Transverse colon (tissue), 4 donors: ENCODE results near the gene FLT1. TPM values are rescaled to one million over a fixed set of nuclear protein-coding genes. Genes with fewer than 3 reads are reported as not detected.

Experiments used
- DNase-seq: peaks from one replicate; pipeline ENCODE4 v3.0.0-alpha.2; 2019
- H3K27ac ChIP-seq, 4 donors: fragments of 200-600 bp; sonication (generic); 2 replicates each; pipeline ENCODE4 v1.5.1; 2016 to 2018; ENCODE audit warnings: inconsistent platforms in 4 of 4
- H3K27me3 ChIP-seq: fragments of 200-600 bp; sonication (generic); 2 replicates; pipeline ENCODE4 v1.5.1; 2017; ENCODE audit warnings: inconsistent platforms
- H3K36me3 ChIP-seq, 4 donors: fragments of 200-600 bp; sonication (generic); 2 replicates each; pipeline ENCODE4 v1.5.1; 2017 to 2019; ENCODE audit warnings: inconsistent platforms in 4 of 4
- H3K4me1 ChIP-seq, 4 donors: fragments of 200-600 bp; sonication (generic); 2 replicates each; pipeline ENCODE4 v1.5.1; 2017 to 2020; ENCODE audit warnings: inconsistent platforms in 4 of 4
- H3K4me3 ChIP-seq, 4 donors: fragments of 200-600 bp; sonication (generic); 1 replicate in 1 of 4; 2 replicates in 3 of 4; pipeline versions ENCODE4 v1.5.1 to v1.6.1; 2017 to 2019; ENCODE audit warnings: inconsistent platforms in 4 of 4
- H3K9me3 ChIP-seq, 2 donors: fragments of 200-600 bp; sonication (generic); 2 replicates each; pipeline ENCODE4 v1.5.1; 2017 to 2019; ENCODE audit warnings: inconsistent platforms in 2 of 2
- CTCF ChIP-seq, 5 experiments: fragments of 200-600 bp in 3 of 5; fragments of 450-650 bp in 2 of 5; sonication (generic) in 3 of 5; IDR thresholded peaks; 1 replicate in 2 of 5; 2 replicates in 3 of 5; pipeline ENCODE4 v1.5.1; 2016 to 2017; ENCODE audit warnings: antibody characterized with exemption in 5 of 5, inconsistent platforms in 3 of 5, mild to moderate bottlenecking in 2 of 5, moderate library complexity in 1 of 5
- EP300 ChIP-seq: sonication (generic); formaldehyde crosslinking; IDR thresholded peaks from one replicate; pipeline ENCODE4 v1.6.1; 2017; ENCODE audit warnings: antibody characterized with exemption, low read depth
- POLR2A ChIP-seq: fragments of 450-650 bp; IDR thresholded peaks from one replicate; pipeline ENCODE4 v1.6.1; 2016; ENCODE audit warnings: antibody characterized with exemption, mild to moderate bottlenecking, moderate library complexity
- POLR2AphosphoS5 ChIP-seq, 3 donors: sonication (generic); formaldehyde crosslinking; IDR thresholded peaks; one replicate each; pipeline ENCODE4 v1.6.1; 2016; ENCODE audit warnings: antibody characterized with exemption in 3 of 3
- WGBS, 2 donors: methylation state at CpG; one replicate each; pipeline ENCODE4 v1.1.5; 2018; ENCODE audit warnings: low coverage in 1 of 2; 5-methylcytosine and 5-hydroxymethylcytosine counted together
- in situ Hi-C, 4 donors: fragments of 200-750 bp; cut with MboI; loops; one replicate each; pipeline versions ENCODE4 v1.15.0 to v1.15.1; 2017; ENCODE audit warnings: low sequenced_read_pairs in 3 of 4, low pct_ligation_motif_present in 1 of 4, low pct_unique_long_range_greater_than_20kb in 1 of 4
- intact Hi-C: fragments of 100-400 bp; cut with DNase I; formaldehyde crosslinking; loops from one replicate; pipeline ENCODE4 v1.15.1; 2023; ENCODE audit warnings: low total_unique reads
- total RNA-seq, 4 donors: library from RNA; depleted of rRNA; stranded (reverse); fragments of >200 nt; gene quantifications; one replicate each; pipeline ENCODE4 v1.1.0, GENCODE V29; 2016

The FLT1 gene
- total RNA-seq, 4 donors from 2014 or later: 2.6 to 8.4 (median 3.5) TPM

- 64 to 74% methylated on average over 3 of the region's 3 CpGs for WGBS, 2 donors
- intact Hi-C loops (no loop called here), in situ Hi-C loops (no loop called here)
- peaks cover 18% of the 10 kb centered on the region for H3K27me3 ChIP-seq
- H3K36me3 ChIP-seq: no peaks in the 10 kb centered on the region
- TF ChIP-seq POLR2AphosphoS5 (IDR thresholded peaks at IDR 0.05) (no peak), POLR2A (no peak), CTCF (IDR thresholded peaks at IDR 0.05) (no peak)
- no peak overlapping the region for H3K27ac ChIP-seq
- no peaks in the 10 kb centered on the region for H3K4me1 ChIP-seq
- no peak overlapping the region for H3K4me3 ChIP-seq
- H3K9me3 ChIP-seq: no peaks in the 10 kb centered on the region
- no peak for DNase-seq
These were observed 16.8 kb downstream of the FLT1 start for GRCh38 chr13:28478127-28478526.

GRCh38 chr13:28477709-28477973 lies 17.3 kb downstream of the FLT1 start:
- no peaks in the 10 kb centered on the region for H3K4me1 ChIP-seq
- intact Hi-C loops: no loop called here
- no peak for TF ChIP-seq POLR2AphosphoS5 (IDR thresholded peaks at IDR 0.05)
- TF ChIP-seq CTCF (IDR thresholded peaks at IDR 0.05): no peak
- TF ChIP-seq EP300: no peak
- no peak overlapping the region for H3K27ac ChIP-seq
- no peaks in the 10 kb centered on the region for H3K36me3 ChIP-seq
- 79% methylated on average over 3 of the region's 3 CpGs; no CpG with 5 or more reads in 1 of the 2 donors for WGBS, 2 donors
- H3K27me3 ChIP-seq: peaks cover 13% of the 10 kb centered on the region
- DNase-seq: no peak
- in situ Hi-C loops: no loop called here
- H3K4me3 ChIP-seq: no peak overlapping the region
- no peaks in the 10 kb centered on the region for H3K9me3 ChIP-seq

- in situ Hi-C loops (no loop called here), intact Hi-C loops (no loop called here)
- no peak for TF ChIP-seq POLR2A
- TF ChIP-seq POLR2AphosphoS5 (IDR thresholded peaks at IDR 0.05): no peak
- no peak for TF ChIP-seq CTCF (IDR thresholded peaks at IDR 0.05)
- no peak for TF ChIP-seq EP300
- Histone ChIP-seq H3K27me3 (peaks cover 13% of the 10 kb centered on the region), H3K4me1 (no peaks in the 10 kb centered on the region), H3K9me3 (no peaks in the 10 kb centered on the region), H3K27ac (no peak overlapping the region), H3K4me3 (no peak overlapping the region), H3K36me3 (no peaks in the 10 kb centered on the region)
- 43 to 55% methylated on average over 11 of the region's 11 CpGs for WGBS, 2 donors
- DNase-seq: no peak
These were observed 17.8 kb downstream of the FLT1 start for GRCh38 chr13:28476919-28477708.

GRCh38 chr13:28475916-28476725 lies 18.8 kb downstream of the FLT1 start:
- peaks cover 12% of the 10 kb centered on the region for H3K27me3 ChIP-seq
- intact Hi-C loops (no loop called here), in situ Hi-C loops (no loop called here)
- H3K4me1 ChIP-seq: no peaks in the 10 kb centered on the region
- TF ChIP-seq POLR2A (no peak), EP300 (no peak), CTCF (IDR thresholded peaks at IDR 0.05) (no peak), POLR2AphosphoS5 (IDR thresholded peaks at IDR 0.05) (no peak)
- DNase-seq: no peak
- no peak overlapping the region for H3K4me3 ChIP-seq
- 57 to 63% methylated on average over 7 of the region's 7 CpGs for WGBS, 2 donors
- no peak overlapping the region for H3K27ac ChIP-seq
- H3K36me3 ChIP-seq: no peaks in the 10 kb centered on the region
- no peaks in the 10 kb centered on the region for H3K9me3 ChIP-seq
